GM18498 (cell line): ENCODE measurements around the gene PDGFC.

Source experiments
- ATAC-seq: cut with Tn5 transposase; IDR thresholded peaks from one replicate; pipeline ENCODE4 v1.9.1; 2021; ENCODE audit warnings: mild to moderate bottlenecking, moderate library complexity; ENCODE audit not compliant: unreplicated experiment

Gene PDGFC

DNA sequence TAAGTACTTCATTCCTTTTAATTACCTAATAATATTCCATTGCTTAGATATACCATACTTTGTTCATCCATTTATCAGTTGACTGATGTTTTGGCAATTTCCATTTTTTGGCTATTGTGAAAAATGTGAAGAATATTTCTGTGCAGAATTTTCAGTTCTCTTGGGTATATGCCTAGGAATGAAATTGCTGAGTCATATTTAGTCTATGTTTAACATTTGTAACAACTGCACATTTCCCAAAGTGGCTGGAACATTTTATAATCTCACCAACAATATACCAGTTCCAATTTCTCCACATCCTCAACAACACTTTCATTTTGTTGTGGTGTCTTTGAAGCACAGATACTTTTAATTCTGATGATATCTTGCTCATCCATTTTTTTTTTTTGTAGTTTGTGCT lies 215.5 kb downstream of the PDGFC start:
- ATAC-seq = no peak

DNA sequence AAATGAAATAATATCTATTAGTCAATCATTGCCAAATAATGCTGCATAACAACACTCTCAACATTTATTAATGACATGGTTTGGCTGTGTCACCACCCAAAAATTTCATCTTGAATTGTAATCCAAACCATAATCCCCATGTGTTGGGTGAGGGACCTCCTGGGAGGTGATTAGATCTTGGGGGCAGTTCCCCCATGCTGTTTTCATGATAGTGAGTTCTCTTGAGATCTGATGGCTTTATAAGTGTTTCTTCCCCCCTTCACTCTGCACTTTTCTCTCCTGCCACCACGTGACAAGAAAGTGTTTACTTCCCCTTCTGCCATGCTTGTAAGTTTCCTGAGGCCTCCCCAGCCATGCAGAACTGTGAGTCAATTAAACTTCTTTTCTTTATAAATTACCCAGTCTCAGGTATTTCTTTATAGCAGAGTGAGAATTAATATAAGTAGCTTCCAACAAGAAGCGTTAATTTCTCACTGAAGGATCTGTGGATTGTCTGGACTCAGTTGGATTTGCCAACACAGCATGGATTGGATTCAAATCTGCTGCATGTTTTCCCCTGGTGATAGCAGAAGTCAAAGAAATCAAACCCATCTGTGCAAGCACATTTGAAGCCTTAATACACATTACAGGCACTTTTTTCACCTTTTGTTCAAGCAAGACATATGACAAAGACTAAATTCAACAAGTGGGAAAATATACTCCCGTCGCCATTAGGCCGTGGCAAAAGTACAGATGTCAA lies 216.6 kb downstream of the PDGFC start:
- no peak for ATAC-seq

DNA sequence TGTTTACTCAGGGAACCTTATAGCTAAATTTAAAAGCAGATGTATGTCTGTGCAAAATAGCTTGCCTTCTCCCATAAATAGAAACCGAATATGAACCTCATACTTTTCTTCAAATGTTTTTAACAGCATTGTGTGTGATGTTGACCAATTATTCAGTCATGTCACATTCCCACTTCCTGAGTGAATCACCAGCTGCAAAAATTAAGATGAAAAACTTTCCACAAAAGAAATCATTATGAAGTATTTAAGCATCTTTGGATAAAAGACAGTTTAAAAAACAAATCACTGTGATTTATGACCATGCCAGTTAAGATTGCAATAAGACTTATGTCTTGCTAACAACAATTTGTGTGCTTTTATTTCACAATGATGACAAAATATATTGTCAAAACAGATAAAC lies 220.1 kb downstream of the PDGFC start:
- ATAC-seq = no peak

DNA sequence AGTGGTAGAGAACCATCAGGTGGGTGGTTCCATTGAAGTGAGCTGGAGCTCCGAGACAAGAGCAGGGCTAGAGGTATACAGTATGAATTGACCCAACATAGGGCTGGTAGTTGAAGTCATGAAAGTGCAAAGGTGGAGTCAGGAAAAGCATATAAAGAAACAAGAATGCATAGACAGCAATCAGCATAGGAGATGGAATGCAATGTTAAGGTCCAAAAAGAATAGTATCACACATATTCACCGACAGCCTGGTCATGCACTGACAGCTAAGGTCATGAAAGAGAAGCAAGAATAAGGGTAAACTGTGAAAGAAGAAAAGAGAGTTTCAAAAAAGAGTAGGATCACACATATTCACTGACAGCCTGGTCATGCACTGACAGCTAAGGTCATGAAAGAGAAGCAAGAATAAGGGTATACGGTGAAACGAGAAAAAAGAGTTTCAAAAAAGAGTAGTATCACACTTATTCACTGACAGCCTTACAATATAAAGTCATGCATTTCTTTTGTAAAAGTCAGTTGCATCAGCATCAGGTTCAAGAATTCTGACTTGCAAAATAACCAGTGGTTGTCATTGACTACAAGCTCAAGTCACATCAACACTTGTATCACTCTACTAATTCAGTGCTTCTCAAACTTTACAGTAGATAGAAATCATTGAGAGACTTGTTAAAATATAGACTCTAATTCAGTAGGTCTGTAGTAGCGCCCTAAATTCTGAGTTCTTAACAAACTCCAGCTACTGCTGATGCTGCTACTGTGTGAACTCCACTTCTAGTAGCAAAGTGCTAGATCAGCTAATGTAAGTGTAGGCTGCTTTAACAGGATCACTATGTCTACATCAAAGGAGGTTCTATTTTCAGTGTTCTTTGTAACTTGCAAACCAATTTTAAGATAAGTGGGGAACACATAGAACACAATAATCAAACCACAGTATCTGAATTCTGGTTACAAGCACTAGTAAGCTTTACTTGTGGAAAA lies 221.9 kb downstream of the PDGFC start:
- ATAC-seq = no peak

DNA sequence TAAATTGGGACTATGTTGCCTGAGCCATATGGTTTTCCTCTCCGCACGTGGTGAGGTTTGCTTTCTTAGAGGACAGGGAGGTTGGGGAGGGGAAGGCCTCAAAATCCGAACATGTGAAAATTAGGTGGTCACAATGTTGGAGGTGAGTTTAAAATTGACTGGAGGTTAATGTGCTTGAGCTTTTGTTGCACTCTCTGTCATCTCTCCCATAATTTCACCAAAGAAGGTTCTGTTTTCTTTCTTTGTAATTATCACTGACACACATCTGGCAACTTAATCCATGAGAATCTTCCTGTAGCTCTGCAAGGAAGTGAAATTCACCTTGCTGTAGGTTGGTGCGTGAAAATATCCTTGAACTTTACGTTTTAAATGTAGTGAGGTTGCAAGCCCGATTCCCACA lies 225.5 kb downstream of the PDGFC start:
- ATAC-seq = no peak

DNA sequence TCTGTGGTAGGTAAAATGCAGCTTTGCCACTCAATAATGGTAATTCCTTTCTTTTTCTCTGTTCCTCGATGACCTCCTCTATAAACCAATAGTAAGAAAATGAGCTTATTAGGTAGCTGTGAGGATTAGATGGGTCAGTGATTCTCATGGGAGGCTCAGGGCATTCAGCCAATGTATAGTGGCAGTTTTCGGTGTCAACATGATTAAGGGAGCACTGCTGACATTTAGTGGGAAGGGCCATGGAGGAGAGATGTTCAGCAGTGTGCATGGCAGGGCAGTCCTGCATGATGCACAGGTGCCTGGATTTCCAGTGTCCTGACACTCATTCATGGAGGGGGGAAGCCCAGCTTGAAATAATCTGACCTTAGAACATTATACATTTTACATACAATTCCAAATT lies 232.8 kb downstream of the PDGFC start:
- no peak for ATAC-seq

DNA sequence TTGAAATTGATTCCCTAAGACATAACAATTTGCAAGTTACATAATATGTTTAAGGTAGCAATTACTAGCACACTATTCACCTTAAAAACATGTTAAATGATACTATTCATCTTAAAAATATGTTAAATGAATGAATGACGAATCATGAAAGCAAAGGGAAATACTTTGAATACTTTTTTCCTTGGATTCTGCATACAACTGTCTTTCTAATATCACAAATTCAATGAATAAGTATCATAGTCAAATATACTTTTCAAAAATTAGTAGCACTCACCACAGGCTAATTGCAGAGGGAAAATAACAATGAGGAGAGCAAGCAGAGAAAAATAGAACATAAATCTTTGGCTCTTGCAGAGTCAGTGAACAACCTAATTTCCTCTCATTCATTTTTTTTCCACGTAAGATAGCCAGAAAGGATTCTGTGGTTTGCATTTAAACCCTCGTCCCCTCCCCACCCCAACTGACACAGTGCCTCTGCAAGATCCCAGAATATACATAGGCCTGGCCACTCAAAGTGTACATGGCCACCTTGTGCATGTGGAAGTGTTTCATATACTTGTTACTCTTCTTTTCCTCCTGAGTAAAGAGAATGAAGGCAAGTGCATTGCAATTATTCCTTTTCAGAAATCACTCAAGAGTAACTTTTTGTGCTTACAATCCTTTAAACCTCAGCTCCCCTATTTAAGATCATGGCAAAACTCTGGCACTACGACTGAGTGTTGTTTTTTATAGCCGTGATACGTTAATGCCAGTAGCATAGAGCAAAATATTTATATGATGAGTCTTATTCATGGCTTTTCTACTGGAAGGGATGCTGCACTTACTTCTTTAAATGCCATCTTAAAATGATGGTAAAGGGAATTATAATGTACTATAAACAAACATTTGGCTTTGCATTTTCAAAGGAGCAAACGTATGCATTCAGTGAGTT lies 236.4 kb downstream of the PDGFC start:
- ATAC-seq = no peak

DNA sequence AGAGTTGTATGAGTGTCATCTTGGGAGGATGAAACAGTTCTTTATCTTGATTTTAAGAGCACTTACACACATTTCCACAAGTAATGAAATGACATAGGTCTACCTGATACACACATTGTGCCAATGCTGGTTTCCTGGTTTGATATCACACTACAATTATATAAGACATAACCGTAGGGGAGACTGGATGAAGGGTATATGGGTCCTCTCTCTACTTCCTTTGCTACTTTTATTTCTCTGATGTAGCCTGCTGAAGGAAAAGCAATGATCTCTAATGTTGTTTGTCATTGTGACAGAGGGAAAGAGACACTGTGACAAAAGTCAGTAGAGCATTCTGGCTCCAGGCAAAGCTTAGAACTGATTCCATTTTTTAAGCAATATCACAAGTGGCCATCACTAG lies 238.0 kb downstream of the PDGFC start:
- no peak for ATAC-seq

DNA sequence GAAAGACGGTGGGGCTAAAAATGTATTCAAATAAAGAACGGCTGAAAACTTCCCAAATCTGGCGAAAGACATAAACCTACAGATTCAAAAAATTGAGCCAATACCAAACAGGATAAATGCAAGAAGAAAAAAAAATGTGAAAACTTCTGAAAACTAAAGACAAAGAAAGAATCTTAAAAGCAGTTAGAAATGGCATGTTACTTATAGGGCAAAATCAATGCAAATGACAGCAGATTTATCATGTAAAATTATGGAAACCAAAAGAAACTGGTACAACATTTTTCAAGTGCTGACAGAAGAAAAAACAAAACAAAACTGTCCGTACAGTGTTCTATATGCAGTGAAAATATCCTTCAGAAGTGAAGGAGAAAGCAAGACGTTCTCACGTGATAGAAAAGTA lies 239.0 kb downstream of the PDGFC start:
- no peak for ATAC-seq

DNA sequence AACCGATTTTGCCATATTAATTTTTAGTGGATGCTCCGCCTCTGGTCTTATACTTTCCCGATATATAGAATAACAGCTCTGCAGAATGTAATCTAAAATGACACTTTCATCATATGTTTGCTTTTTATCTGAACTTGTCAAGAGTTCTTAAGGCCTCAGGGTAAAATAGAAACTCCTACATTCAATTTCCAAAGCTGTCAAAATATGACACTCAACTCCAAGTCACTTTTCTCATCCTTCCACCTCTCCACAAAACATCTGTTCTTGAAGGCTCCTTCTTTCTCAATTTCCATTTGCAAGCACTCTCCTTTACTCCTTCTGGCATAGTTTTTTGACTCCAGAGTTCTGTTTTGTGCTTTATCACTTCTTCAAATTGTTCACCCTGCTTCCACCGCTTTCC lies 242.2 kb downstream of the PDGFC start:
- no peak for ATAC-seq

DNA sequence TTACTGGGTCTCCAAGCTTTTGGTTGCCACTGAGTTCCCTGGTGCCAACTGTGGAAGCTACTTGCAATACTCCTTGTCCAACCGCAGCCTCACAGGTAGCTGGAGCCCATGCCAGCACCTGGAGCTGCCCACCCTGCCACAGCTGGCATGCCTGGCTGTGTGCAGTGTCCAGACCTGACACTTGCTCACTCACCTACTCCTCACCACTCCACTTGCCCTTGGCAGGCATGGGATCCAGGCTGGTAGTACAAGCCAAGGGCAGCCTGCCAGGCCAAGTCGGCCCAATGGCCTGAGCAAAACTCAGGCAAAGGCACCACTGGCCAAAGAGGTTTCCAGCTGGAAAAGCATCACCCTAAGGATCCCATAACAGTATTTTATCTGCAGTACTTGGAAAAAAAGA lies 246.3 kb downstream of the PDGFC start:
- no peak for ATAC-seq

DNA sequence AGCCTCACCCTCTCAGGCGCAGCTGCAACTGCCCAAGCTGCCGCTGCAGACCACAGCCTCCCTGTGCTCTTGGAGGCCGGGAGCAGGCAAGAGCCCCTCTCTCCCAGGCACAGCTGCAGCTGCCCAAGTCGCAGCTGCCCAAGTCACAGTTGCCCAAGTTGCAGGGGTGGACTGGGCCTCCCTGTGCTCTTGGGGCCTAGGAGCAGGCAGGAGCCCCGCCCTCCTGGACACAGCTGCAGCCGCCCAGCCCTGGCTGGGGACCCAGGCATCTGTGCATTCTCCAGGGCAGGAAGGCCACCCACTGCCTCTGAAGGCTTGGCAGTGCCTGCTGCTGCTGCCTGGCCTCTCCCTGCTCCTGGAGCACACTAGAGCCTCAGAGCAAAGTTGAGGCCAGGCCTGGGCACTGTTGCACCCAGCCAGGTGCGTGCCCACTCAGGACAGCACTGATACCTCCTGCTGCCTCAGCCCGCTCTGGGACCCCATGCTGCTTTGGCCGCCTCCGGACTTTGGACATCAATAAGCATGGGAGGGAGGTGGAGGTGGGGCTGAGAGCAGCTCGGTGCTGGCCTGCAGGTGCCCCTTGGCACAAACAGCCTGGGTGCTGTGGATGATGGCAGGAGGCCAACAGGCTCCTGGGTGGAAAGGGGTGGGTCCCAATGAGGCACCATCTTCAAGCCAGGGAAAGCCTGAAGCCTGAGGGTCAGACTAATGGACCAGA lies 247.5 kb downstream of the PDGFC start:
- no peak for ATAC-seq

DNA sequence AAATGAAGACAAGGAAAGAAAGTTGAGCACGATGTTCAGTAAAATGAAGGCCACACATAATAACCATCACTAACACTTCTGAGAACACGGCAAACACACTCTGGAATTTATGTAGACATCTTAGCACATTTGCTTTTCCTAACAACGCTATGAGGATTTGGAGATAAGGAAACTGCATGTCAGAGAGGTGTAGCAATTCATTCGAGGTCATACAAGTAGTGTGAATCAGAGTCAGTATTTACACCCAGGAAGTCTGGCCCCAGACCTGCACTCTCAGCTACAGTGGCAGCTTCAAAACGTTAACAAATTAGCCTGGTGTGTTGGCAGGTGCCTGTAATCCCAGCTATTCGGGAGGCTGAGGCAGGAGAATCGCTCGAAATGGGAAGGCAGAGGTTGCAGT lies 253.4 kb downstream of the PDGFC start:
- no peak for ATAC-seq

DNA sequence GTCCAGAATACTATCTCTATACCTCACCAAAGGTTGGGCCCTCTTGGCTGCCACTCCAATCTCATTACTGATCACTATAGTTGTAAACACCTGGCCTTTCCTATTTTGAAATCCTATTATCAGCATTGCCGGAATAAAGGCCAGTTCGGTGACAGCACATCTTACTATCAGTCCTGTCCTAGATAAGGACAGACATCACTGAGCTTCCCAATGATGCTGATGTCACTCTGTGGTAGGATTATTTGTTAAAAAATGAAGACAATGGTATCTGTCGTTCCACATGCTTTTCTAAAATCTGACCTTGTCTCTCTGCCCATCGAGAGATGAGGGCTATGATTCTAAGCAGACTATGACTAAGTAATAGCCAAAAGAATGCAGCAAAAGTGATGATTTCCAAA lies 260.4 kb downstream of the PDGFC start:
- ATAC-seq = no peak
